K562 (cell line): ENCODE results near the gene CALD1. TPM values are rescaled to one million over a fixed set of nuclear protein-coding genes. Genes with fewer than 3 reads are reported as not detected.

Source experiments
- BRF1 ChIP-seq: IDR thresholded peaks from 3 replicates; pipeline ENCODE4 v1.6.1; 2011; ENCODE audit warnings: borderline replicate concordance, mild to moderate bottlenecking; ENCODE audit not compliant: insufficient read length; ENCODE audit errors: extremely low read depth
- ESRRA ChIP-seq: fragments of 450-650 bp; IDR thresholded peaks from 2 replicates; pipeline ENCODE4 v1.6.1; 2014; ENCODE audit warnings: low read depth, mild to moderate bottlenecking, moderate library complexity, borderline replicate concordance
- FOXK2 ChIP-seq, 2 experiments: fragments of 450-650 bp; IDR thresholded peaks in 1 of 2; conservative IDR thresholded peaks in 1 of 2; 2 replicates each; pipeline ENCODE4 v1.6.1; 2016; ENCODE audit warnings: low read depth in 2 of 2, mild to moderate bottlenecking in 1 of 2
- ILF3 ChIP-seq: fragments of 450-650 bp; IDR thresholded peaks from 2 replicates; pipeline ENCODE4 v1.6.1; 2018; ENCODE audit warnings: antibody characterized with exemption, mild to moderate bottlenecking, moderate library complexity, borderline replicate concordance
- JUNB ChIP-seq: fragments of 450-650 bp; formaldehyde crosslinking; conservative IDR thresholded peaks from 2 replicates; pipeline ENCODE4 v1.4.0; 2020; ENCODE audit warnings: mild to moderate bottlenecking
- MXD1 ChIP-seq: fragments of 250-450 bp; sonication (Bioruptor Pico); IDR thresholded peaks from 2 replicates; pipeline ENCODE4 v1.8.0; 2021; ENCODE audit warnings: borderline replicate concordance, mild to moderate bottlenecking, moderate library complexity; ENCODE audit not compliant: poor library complexity, severe bottlenecking
- PPARD ChIP-seq: fragments of 250-450 bp; sonication (Bioruptor Pico); IDR thresholded peaks from 2 replicates; pipeline ENCODE4 v1.8.0; 2022; ENCODE audit warnings: inconsistent platforms, mild to moderate bottlenecking, moderate library complexity
- ZNF512 ChIP-seq: IDR thresholded peaks from 2 replicates; pipeline ENCODE4 v1.6.1; 2016; ENCODE audit warnings: missing genetic modification characterization, missing compliant biosample characterization
- ZNF551 ChIP-seq: fragments of 250-450 bp; sonication (Bioruptor Pico); IDR thresholded peaks from 2 replicates; pipeline ENCODE4 v1.5.0; 2021; ENCODE audit warnings: mild to moderate bottlenecking, moderate library complexity
- polyA plus RNA-seq, 8 experiments: library from polyadenylated mRNA; depleted of rRNA in 4 of 8; stranded (reverse) in 5 of 8; unstranded in 3 of 8; fragments of >200 nt; fragmentation: Nextera tagmentation in 2 of 8; fragmentation: Illumina TruSeq in 1 of 8; extraction: Ambion mirVana in 2 of 8; extraction: Trizol in 1 of 8; gene quantifications; 2 replicates each; pipeline versions ENCODE4 v1.2.1 to v1.2.3, GENCODE V29; 2011 to 2014; ENCODE audit warnings: inconsistent platforms in 1 of 8, missing spikeins in 1 of 8
- total RNA-seq, 7 experiments: library from RNA; depleted of rRNA in 6 of 7; stranded (reverse); fragments of >200 nt in 6 of 7; fragmentation: Illumina TruSeq in 2 of 7; extraction: Trizol in 2 of 7; gene quantifications; 2 replicates each; pipeline versions ENCODE4 v1.2.1 to v1.2.3, GENCODE V29; 2011 to 2021; ENCODE audit warnings: low replicate concordance in 1 of 7

Gene CALD1
- total and polyA plus RNA-seq, 9 of the 15 experiments (the other 6 are each of a cell fraction or from before 2014, with no cell fraction given): 0.40 TPM; not detected in 8

DNA sequence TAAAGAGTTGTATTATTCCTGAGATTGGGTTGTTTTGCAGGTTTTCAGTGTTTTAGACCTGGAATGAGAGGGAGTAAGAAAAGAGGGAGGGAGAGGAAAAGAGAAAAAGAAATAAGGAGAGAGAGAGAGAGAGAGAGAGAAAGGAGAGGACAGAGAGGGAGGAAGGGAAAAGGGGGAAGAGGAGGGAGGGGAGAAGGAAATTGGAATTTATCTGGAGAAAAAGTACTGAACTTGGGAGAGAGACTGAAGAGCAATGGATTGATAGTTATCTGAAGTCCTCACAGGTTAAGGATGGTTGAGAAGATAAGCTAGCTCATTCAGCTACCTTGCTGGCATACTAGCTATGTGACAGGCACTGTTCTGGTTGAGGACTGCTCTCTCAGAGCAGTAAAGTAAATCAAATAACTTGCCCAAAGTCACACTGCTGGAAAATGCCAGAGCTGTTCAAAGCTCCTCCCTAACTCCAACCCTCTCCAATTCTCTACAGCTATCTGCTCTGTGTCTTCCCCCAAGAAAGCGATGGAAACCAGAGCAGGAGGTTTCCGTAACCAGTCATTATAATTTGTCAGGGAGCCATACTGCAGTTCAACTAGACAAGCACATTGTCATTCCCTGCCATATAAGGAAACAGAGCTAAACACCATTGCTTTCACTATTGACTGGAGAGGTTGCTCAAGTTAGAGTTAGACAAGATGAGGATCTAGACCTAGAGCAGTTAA is 10.7 kb downstream of the CALD1 start (continued):
- TF ChIP-seq PPARD (CRISPR knock-in tag): no peak
- TF ChIP-seq ESRRA: no peak
- TF ChIP-seq MXD1 (CRISPR knock-in tag): no peak
- no peak for TF ChIP-seq JUNB (CRISPR knock-in tag)
- no peak for TF ChIP-seq BRF1
- TF ChIP-seq ZNF551: no peak
- no peak for TF ChIP-seq ILF3
- TF ChIP-seq FOXK2 (conservative IDR thresholded peaks at IDR 0.05 in 1 of 2, IDR thresholded peaks at IDR 0.05 in 1 of 2; ENCODE audit: low read depth in 2 of 2): no peak
- peak; percentile 94 for TF ChIP-seq ZNF512 (tag)
